ENCODE measurements around the gene DPP6.

Gene DPP6

GRCh38 chr7:154869436-154869835 lies 817.2 kb downstream of the DPP6 start:
- no peak for TF ChIP-seq CTCF (IDR thresholded peaks at IDR 0.05; ENCODE audit: low read depth, low read length, missing control alignments)
- no peak overlapping the region for H3K4me3 ChIP-seq (replicated peaks; ENCODE audit: low read depth, low read length)
- DNase-seq (ENCODE audit: extremely low read depth, low read depth): no peak

GRCh38 chr7:154871507-154871906 lies 819.3 kb downstream of the DPP6 start:
- DNase-seq (ENCODE audit: extremely low read depth, low read depth): no peak
- no peak overlapping the region for H3K4me3 ChIP-seq (replicated peaks; ENCODE audit: low read depth, low read length)
- TF ChIP-seq CTCF (IDR thresholded peaks at IDR 0.05; ENCODE audit: low read depth, low read length, missing control alignments): no peak

GRCh38 chr7:154871928-154872750 lies 819.9 kb downstream of the DPP6 start:
- DNase-seq (ENCODE audit: extremely low read depth, low read depth): no peak
- no peak overlapping the region for H3K4me3 ChIP-seq (replicated peaks; ENCODE audit: low read depth, low read length)
- TF ChIP-seq CTCF (IDR thresholded peaks at IDR 0.05; ENCODE audit: low read depth, low read length, missing control alignments): no peak

GRCh38 chr7:154872811-154873499 lies 820.8 kb downstream of the DPP6 start:
- H3K4me3 ChIP-seq (replicated peaks; ENCODE audit: low read depth, low read length): no peak overlapping the region
- TF ChIP-seq CTCF (IDR thresholded peaks at IDR 0.05; ENCODE audit: low read depth, low read length, missing control alignments): no peak
- DNase-seq (ENCODE audit: extremely low read depth, low read depth): no peak

- no peak overlapping the region for H3K4me3 ChIP-seq (replicated peaks; ENCODE audit: low read depth, low read length)
- DNase-seq (ENCODE audit: extremely low read depth, low read depth): no peak
- no peak for TF ChIP-seq CTCF (IDR thresholded peaks at IDR 0.05; ENCODE audit: low read depth, low read length, missing control alignments)
Observed at GRCh38 chr7:154873500-154874121, 821.4 kb downstream of the DPP6 start.

- H3K4me3 ChIP-seq (replicated peaks; ENCODE audit: low read depth, low read length): no peak overlapping the region
- TF ChIP-seq CTCF (IDR thresholded peaks at IDR 0.05; ENCODE audit: low read depth, low read length, missing control alignments): no peak
- no peak for DNase-seq (ENCODE audit: extremely low read depth, low read depth)
Observed at GRCh38 chr7:154874409-154875113, 822.4 kb downstream of the DPP6 start.
